Measurements from ENCODE around the gene MAGI2.

MAGI2 gene

DNA sequence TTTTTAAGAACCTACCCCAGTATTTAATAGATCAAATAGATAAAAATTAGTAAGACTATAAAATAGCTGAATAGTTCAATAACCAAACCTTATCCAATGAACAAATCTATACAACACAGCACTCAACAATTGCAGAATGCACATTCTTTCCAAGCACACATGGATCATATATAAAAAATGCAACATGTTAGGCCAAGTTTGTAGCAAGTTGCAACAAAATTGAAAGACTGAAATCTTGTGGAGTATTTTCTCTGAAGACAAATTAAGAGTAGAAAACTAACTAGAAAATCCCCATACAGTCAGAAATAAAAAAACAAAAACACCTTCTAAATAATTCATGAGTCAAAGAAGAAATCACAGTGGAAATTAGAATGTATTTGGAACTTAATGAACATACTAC lies 1337.6 kb downstream of the MAGI2 start:
- no peak overlapping the region for H3K4me2 ChIP-seq (ENCODE audit: insufficient read depth, low read length)
- no peak overlapping the region for H2AFZ ChIP-seq (ENCODE audit: low read depth, low read length)
- no peaks in the 10 kb centered on the region for H3K27me3 ChIP-seq (ENCODE audit: insufficient read depth, low read length, poor library complexity)
- H3K9ac ChIP-seq (ENCODE audit: low read depth, low read length): no peak overlapping the region
- no peaks in the 10 kb centered on the region for H3K4me1 ChIP-seq (ENCODE audit: insufficient read depth, low read length)
- H3K4me3 ChIP-seq (ENCODE audit: low read depth in 1 of 2, low read length in 2 of 2): no peak overlapping the region
- no peaks in the 10 kb centered on the region for H3K36me3 ChIP-seq (ENCODE audit: insufficient read depth, low read length)
- H3K79me2 ChIP-seq (ENCODE audit: insufficient read depth, low read length): no peaks in the 10 kb centered on the region
- no peaks in the 10 kb centered on the region for H3K9me3 ChIP-seq (ENCODE audit: insufficient read depth, low read length, severe bottlenecking)
- DNase-seq: no peak
- no peak for ATAC-seq (ENCODE audit: insufficient read depth, low read depth)
- H3K27ac ChIP-seq (ENCODE audit: low read length): no peak overlapping the region
- no peaks in the 10 kb centered on the region for H4K20me1 ChIP-seq (ENCODE audit: insufficient read depth, low read length)
- no peak for TF ChIP-seq EZH2 (IDR thresholded peaks at IDR 0.05; ENCODE audit: borderline replicate concordance, low read depth, low read length, severe bottlenecking)
- TF ChIP-seq, protein P1, sequence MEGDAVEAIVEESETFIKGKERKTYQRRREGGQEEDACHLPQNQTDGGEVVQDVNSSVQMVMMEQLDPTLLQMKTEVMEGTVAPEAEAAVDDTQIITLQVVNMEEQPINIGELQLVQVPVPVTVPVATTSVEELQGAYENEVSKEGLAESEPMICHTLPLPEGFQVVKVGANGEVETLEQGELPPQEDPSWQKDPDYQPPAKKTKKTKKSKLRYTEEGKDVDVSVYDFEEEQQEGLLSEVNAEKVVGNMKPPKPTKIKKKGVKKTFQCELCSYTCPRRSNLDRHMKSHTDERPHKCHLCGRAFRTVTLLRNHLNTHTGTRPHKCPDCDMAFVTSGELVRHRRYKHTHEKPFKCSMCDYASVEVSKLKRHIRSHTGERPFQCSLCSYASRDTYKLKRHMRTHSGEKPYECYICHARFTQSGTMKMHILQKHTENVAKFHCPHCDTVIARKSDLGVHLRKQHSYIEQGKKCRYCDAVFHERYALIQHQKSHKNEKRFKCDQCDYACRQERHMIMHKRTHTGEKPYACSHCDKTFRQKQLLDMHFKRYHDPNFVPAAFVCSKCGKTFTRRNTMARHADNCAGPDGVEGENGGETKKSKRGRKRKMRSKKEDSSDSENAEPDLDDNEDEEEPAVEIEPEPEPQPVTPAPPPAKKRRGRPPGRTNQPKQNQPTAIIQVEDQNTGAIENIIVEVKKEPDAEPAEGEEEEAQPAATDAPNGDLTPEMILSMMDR (IDR thresholded peaks at IDR 0.05; ENCODE audit: borderline replicate concordance, extremely low read depth, low read length, poor library complexity, severe bottlenecking): no peak

DNA sequence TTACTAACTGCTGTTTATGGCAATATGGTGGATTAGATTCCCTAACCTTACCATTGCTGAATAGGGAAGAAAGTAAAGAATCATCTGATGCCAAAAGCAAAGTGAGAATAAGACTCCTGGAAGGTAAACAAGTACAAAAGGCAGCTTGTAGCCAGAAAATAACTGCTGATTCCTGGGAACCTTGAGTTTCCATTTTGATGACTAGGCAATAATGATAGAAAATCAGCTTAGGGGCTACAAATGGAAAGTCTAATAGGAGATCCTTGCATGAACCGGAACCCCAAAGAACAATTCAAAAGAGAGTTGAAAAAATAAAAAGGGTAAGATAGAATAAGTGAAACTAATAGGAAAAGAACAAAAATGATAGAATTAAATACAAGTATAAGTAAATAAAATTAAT lies 1338.5 kb downstream of the MAGI2 start:
- TF ChIP-seq, protein P1 (IDR thresholded peaks at IDR 0.05; ENCODE audit: borderline replicate concordance, extremely low read depth, low read length, poor library complexity, severe bottlenecking): no peak
- no peak for TF ChIP-seq EZH2 (IDR thresholded peaks at IDR 0.05; ENCODE audit: borderline replicate concordance, low read depth, low read length, severe bottlenecking)
- Histone ChIP-seq H4K20me1 (ENCODE audit: insufficient read depth, low read length) (no peaks in the 10 kb centered on the region), H3K9me3 (ENCODE audit: insufficient read depth, low read length, severe bottlenecking) (no peaks in the 10 kb centered on the region), H2AFZ (ENCODE audit: low read depth, low read length) (no peak overlapping the region), H3K9ac (ENCODE audit: low read depth, low read length) (no peak overlapping the region), H3K79me2 (ENCODE audit: insufficient read depth, low read length) (no peaks in the 10 kb centered on the region), H3K36me3 (ENCODE audit: insufficient read depth, low read length) (no peaks in the 10 kb centered on the region), H3K27me3 (ENCODE audit: insufficient read depth, low read length, poor library complexity) (no peaks in the 10 kb centered on the region), H3K27ac (ENCODE audit: low read length) (no peak overlapping the region), H3K4me2 (ENCODE audit: insufficient read depth, low read length) (no peak overlapping the region), H3K4me3 (ENCODE audit: low read depth in 1 of 2, low read length in 2 of 2) (no peak overlapping the region), H3K4me1 (ENCODE audit: insufficient read depth, low read length) (no peaks in the 10 kb centered on the region)
- ATAC-seq (ENCODE audit: insufficient read depth, low read depth): no peak
- DNase-seq: no peak

DNA sequence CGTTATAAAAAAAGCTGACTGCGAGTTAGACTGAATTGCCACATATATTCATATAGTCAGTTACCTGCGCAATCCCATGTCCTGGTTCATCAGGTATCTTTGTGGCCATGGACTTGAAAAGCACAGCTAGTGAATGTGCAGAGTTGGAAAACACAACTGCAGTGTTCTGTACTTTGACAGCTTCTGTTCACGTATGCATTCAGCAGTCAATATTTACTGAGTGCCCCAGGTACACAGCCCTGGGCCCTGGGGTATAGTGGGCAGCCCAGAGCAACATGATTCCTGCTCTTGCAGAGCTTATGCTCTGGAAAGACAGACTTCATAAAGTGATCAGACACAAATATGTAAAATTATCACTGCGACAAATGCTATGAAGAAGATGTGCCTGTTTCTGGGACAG lies 1341.0 kb downstream of the MAGI2 start:
- ATAC-seq (ENCODE audit: insufficient read depth, low read depth) (no peak), DNase-seq (no peak)
- Histone ChIP-seq H3K79me2 (ENCODE audit: insufficient read depth, low read length) (no peaks in the 10 kb centered on the region), H3K27me3 (ENCODE audit: insufficient read depth, low read length, poor library complexity) (no peaks in the 10 kb centered on the region), H3K4me1 (ENCODE audit: insufficient read depth, low read length) (no peaks in the 10 kb centered on the region), H2AFZ (ENCODE audit: low read depth, low read length) (no peak overlapping the region), H4K20me1 (ENCODE audit: insufficient read depth, low read length) (no peaks in the 10 kb centered on the region), H3K4me3 (ENCODE audit: low read depth in 1 of 2, low read length in 2 of 2) (no peak overlapping the region), H3K36me3 (ENCODE audit: insufficient read depth, low read length) (no peaks in the 10 kb centered on the region), H3K9ac (ENCODE audit: low read depth, low read length) (no peak overlapping the region), H3K4me2 (ENCODE audit: insufficient read depth, low read length) (no peak overlapping the region), H3K9me3 (ENCODE audit: insufficient read depth, low read length, severe bottlenecking) (no peaks in the 10 kb centered on the region), H3K27ac (ENCODE audit: low read length) (no peak overlapping the region)
- TF ChIP-seq, protein P1 (IDR thresholded peaks at IDR 0.05; ENCODE audit: borderline replicate concordance, extremely low read depth, low read length, poor library complexity, severe bottlenecking): no peak
- TF ChIP-seq EZH2 (IDR thresholded peaks at IDR 0.05; ENCODE audit: borderline replicate concordance, low read depth, low read length, severe bottlenecking): no peak

DNA sequence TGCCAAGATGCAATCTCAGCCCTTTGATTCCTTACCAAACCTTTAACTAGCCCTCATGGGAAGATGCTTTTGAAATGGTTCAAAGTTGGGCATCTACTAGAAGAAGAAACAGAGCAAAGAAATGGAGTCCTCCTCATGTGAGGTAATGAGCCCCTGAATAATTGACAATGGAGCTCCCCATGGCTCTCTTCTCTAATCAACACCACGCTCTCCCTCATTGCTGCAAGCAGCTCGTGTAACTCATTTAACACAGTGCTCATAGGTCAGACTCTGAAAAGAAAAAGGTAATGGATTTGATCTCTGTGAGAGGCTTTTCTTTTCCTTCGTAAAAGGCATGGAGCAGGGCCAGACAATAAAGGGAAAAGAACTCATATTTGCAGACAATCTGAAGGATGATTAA lies 1342.1 kb downstream of the MAGI2 start:
- H3K4me2 ChIP-seq (ENCODE audit: insufficient read depth, low read length): no peak overlapping the region
- H3K4me3 ChIP-seq (ENCODE audit: low read depth in 1 of 2, low read length in 2 of 2): no peak overlapping the region
- no peaks in the 10 kb centered on the region for H4K20me1 ChIP-seq (ENCODE audit: insufficient read depth, low read length)
- no peak for DNase-seq
- no peaks in the 10 kb centered on the region for H3K9me3 ChIP-seq (ENCODE audit: insufficient read depth, low read length, severe bottlenecking)
- no peaks in the 10 kb centered on the region for H3K79me2 ChIP-seq (ENCODE audit: insufficient read depth, low read length)
- no peaks in the 10 kb centered on the region for H3K36me3 ChIP-seq (ENCODE audit: insufficient read depth, low read length)
- H3K4me1 ChIP-seq (ENCODE audit: insufficient read depth, low read length): no peaks in the 10 kb centered on the region
- H3K9ac ChIP-seq (ENCODE audit: low read depth, low read length): no peak overlapping the region
- TF ChIP-seq EZH2 (IDR thresholded peaks at IDR 0.05; ENCODE audit: borderline replicate concordance, low read depth, low read length, severe bottlenecking): no peak
- TF ChIP-seq, protein P1 (IDR thresholded peaks at IDR 0.05; ENCODE audit: borderline replicate concordance, extremely low read depth, low read length, poor library complexity, severe bottlenecking): no peak
- no peaks in the 10 kb centered on the region for H3K27me3 ChIP-seq (ENCODE audit: insufficient read depth, low read length, poor library complexity)
- H3K27ac ChIP-seq (ENCODE audit: low read length): no peak overlapping the region
- H2AFZ ChIP-seq (ENCODE audit: low read depth, low read length): no peak overlapping the region
- no peak for ATAC-seq (ENCODE audit: insufficient read depth, low read depth)

Data from DND-41 (cell line).